ENCODE measurements around the gene NKX6-2.
"Not testable (repeated sequence)": the region's sequence is repeated elsewhere in the genome, so short reads cannot be mapped to it uniquely, and the experiment has no call there.

Gene NKX6-2

DNA sequence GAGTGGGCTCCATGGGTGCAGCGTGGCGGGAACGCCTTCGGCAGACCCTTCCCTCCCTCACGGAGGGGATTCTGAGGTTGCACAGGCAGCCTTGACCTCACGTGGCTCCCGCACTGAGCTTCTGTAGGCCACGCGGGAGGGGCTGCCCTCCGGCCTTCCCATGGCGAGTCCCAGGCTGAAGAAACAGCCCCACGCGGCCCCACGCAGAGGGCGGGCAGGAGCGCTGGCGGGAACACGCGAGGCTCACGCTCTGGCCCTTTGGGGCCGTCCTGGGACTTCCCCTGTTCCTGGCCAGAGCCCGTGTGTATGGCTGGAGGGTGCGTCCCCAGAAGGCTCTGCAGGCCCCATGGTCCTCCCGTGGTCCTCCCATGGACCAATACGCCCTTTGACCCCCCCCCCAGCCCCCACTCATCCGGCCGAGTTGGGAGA is 21.7 kb upstream of the NKX6-2 start:
- no peak overlapping the region for H3K4me3 Mint-ChIP-seq

DNA sequence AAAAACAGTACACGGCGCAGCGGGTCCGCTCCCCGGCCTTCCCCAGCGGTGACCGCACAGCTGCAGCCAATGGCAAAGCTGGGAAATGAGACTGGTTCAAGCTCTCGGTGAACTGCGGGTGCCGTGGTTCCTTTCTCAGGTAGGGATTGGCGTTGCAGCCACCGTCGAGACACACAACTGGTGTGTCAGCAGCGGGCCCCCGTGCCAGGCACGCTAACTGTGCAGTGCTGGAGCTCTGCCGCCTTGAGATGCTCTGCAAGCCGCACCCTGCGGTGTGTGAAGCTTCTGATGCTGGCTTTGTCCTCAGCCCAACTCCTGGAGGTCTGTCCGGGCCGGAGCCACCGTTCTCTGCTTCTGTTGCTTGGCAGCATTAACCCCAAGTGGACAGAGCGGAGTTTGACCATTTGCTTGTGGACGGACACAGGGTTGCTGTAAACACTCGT is 20.6 kb upstream of the NKX6-2 start:
- H3K27ac Mint-ChIP-seq, result no peak overlapping the region

More for the DNA sequence above, 21.7 kb upstream of the NKX6-2 start:
- peaks cover 3% of the 10 kb centered on the region for H3K27me3 Mint-ChIP-seq
- intact Hi-C loops (cut with micrococcal nuclease), result no loop called here
- no peaks in the 10 kb centered on the region for H3K36me3 Mint-ChIP-seq (ENCODE audit: low read depth)
- H3K27ac Mint-ChIP-seq, result no peak overlapping the region
- H3K4me1 Mint-ChIP-seq (ENCODE audit: low read depth), result no peaks in the 10 kb centered on the region
- H3K9me3 Mint-ChIP-seq, result no peaks in the 10 kb centered on the region

DNA sequence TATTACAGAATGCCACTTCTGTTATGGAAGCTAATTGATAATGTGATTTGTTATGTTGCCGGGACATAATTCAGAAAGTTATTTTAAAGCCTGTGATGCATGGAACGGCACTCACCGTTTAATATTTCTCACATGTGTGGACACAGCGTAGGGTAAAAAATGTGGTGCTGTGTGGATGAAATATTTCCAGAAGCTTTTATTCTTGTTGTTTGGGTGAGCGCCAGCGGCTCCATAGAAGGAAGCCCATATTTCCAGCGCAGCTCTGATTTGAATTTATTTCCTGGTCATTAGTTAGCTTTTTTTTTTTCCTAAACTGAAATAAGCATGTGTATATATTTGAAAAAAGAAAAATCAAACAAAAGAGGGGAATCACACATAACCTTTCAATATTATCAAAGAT is 20.2 kb upstream of the NKX6-2 start:
- no peak overlapping the region for H3K27ac Mint-ChIP-seq
- H3K36me3 Mint-ChIP-seq (ENCODE audit: low read depth), result no peaks in the 10 kb centered on the region
- H3K4me1 Mint-ChIP-seq (ENCODE audit: low read depth), result no peaks in the 10 kb centered on the region
- intact Hi-C loops (cut with micrococcal nuclease), result no loop called here
- peaks cover 3% of the 10 kb centered on the region for H3K27me3 Mint-ChIP-seq
- H3K9me3 Mint-ChIP-seq, result no peaks in the 10 kb centered on the region
- no peak overlapping the region for H3K4me3 Mint-ChIP-seq

More for the DNA sequence above, 20.6 kb upstream of the NKX6-2 start:
- peaks cover 3% of the 10 kb centered on the region for H3K27me3 Mint-ChIP-seq
- no peaks in the 10 kb centered on the region for H3K36me3 Mint-ChIP-seq (ENCODE audit: low read depth)
- H3K9me3 Mint-ChIP-seq, result no peaks in the 10 kb centered on the region
- no peaks in the 10 kb centered on the region for H3K4me1 Mint-ChIP-seq (ENCODE audit: low read depth)
- H3K4me3 Mint-ChIP-seq, result no peak overlapping the region
- intact Hi-C loops (cut with micrococcal nuclease), result no loop called here

DNA sequence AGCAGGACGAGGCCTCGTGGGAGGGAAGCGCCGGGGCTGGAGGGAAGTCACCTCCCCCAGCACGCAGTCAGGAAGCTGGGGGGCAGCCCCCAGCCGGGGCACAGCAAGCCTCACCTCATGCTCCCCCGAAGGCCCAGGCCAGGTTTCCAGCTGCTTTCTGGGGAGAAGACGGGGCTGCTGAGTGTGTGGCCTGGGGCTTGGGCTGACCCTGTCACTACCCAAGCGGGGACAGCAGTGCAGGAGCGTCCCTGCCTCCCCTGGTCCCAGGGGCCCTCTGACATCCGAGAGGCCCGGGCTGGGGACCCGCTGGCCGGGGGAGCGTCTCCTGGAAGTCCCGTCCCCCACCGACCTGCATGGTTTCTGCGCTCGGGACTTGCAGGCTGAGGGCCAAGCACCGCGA is 19.7 kb upstream of the NKX6-2 start:
- Mint-ChIP-seq H3K9me3 (no peaks in the 10 kb centered on the region), H3K27ac (no peak overlapping the region), H3K4me1 (ENCODE audit: low read depth) (no peaks in the 10 kb centered on the region)

DNA sequence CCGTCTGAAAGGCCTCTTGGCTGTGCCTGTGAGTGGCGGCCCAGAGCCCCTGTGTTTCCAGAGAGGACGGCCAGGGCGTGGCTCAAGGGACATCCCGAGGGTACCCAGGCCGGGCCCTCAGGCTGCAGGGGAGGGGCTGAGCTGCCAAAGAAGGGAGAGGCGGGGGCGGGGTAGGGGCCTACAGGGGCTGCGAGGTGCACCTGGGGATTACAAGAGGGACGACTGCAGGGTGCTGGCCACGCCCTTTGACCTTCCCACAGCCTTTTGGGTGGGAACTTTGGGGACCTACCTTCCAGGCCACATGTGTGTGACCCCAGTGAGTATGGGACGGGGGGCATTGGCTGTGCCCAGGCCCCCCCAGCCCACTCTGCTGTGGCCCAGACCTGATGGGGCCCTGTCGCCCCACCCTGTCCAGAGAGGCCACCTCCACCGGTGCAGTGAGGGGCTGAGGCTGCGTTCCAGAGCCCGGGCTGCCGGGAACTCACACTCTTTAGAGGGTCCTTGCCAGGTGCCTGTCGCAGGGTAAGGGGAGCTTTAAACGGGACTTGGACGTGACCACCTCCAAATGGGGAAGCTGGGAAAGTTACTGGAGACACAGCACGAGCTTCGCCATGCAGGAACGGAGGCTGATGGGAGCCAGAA is 19.0 kb upstream of the NKX6-2 start:
- no peak overlapping the region for H3K27ac Mint-ChIP-seq

More for the DNA sequence above, 19.7 kb upstream of the NKX6-2 start:
- Mint-ChIP-seq H3K27me3 (peaks cover 3% of the 10 kb centered on the region), H3K4me3 (no peak overlapping the region), H3K36me3 (ENCODE audit: low read depth) (no peaks in the 10 kb centered on the region)
- intact Hi-C loops (cut with micrococcal nuclease), result no loop called here

DNA sequence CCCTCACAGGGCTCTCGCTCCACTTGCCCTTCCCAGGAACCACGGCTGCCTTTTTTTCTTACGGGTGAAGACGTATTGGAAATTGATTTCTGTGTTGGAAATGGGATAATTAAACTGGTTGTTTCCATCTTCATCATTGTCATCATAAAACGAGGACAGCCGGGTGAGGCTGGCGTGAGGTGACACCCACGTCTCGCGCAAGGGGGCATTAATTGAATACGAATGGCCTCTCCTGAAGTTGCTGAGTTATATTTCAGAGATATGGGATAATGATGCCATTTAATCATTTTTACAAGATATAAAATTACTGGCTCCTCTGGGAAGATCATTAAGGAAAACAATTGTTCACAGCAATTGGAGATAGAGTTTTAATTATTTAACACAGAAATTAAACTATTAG is 18.3 kb upstream of the NKX6-2 start:
- H3K4me1 Mint-ChIP-seq (ENCODE audit: low read depth), result no peaks in the 10 kb centered on the region
- no peak overlapping the region for H3K4me3 Mint-ChIP-seq
- no peak overlapping the region for H3K27ac Mint-ChIP-seq
- H3K27me3 Mint-ChIP-seq, result peaks cover 2% of the 10 kb centered on the region
- H3K36me3 Mint-ChIP-seq (ENCODE audit: low read depth), result no peaks in the 10 kb centered on the region
- intact Hi-C loops (cut with micrococcal nuclease), result no loop called here
- H3K9me3 Mint-ChIP-seq, result no peaks in the 10 kb centered on the region

More for the DNA sequence above, 19.0 kb upstream of the NKX6-2 start:
- Mint-ChIP-seq H3K36me3 (ENCODE audit: low read depth) (no peaks in the 10 kb centered on the region), H3K4me1 (ENCODE audit: low read depth) (no peaks in the 10 kb centered on the region), H3K27me3 (peaks cover 2% of the 10 kb centered on the region), H3K4me3 (no peak overlapping the region), H3K9me3 (no peaks in the 10 kb centered on the region)
- intact Hi-C loops (cut with micrococcal nuclease), result no loop called here

DNA sequence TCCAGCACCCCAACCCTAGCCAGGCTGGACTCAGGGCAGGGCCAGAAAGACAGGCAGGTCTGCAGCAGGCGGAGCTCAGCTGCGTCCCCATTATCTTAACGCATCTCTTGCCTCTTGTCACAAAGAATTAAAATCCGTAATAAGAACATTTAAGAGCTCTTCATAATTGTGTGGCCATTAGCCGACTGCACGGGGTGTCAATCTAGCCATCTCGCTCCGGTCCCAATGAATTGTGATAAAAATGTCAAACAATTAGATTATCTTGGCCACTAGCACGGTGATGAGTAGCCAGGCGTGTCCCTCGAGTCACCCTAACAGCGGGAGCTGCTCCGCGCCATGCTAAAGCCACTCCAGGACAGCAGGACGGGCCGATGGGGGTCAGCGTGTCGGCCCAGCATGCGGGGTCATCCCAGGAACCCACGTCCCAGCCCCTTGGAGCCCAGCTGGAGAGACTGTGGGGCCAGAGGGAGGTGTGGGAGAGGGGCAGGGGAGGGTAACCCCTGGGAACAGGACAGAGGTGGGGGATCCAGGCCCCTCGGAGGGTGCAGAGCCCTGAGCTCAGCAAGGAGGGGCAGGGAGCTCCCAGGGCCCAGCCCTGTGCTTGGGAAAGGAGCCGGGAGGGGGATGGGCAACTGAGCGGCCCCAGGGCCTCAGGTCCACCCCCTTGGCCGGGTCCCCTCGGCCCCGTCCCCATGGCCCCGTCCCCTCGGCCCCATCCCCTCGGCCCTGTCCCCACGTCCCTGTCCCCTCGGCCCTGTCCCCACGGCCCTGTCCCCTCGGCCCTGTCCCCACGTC is 17.7 kb upstream of the NKX6-2 start:
- H3K9me3 Mint-ChIP-seq, result no peaks in the 10 kb centered on the region

DNA sequence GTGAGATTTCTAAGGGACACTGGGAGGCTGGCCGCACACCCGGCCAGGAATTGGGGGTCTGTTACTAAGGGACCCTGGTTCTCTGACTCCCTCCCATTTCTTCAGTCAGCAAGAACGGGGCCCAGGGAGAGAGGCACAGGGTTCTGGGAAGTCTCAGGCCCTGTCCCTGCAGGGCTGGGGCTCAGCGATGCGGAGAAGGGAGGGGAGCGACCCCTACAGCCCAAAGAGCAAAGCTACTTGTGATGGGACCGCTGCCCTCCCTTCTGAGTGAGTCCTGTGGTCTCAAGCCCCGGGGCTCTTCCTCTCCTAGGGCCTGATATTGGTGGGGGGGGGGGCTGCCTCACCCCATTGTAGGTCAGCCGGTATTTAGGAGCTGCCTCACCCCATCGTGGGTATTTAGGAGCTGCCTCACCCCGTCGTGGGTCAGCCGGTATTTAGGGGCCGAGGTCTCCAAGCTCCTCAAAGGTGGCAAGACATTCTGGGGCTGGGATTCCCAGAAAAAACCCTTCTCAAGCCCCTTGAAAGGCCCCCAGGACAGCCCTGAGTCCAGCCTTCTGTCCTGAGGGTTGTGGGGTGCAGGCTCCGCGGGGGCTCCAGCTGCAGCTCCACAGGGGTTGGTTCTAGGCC is 16.9 kb upstream of the NKX6-2 start:
- Mint-ChIP-seq H3K27me3 (peaks cover 2% of the 10 kb centered on the region), H3K36me3 (ENCODE audit: low read depth) (no peaks in the 10 kb centered on the region)
- intact Hi-C loops (cut with micrococcal nuclease), result no loop called here

More for the DNA sequence above, 17.7 kb upstream of the NKX6-2 start:
- H3K36me3 Mint-ChIP-seq (ENCODE audit: low read depth), result no peaks in the 10 kb centered on the region
- no peaks in the 10 kb centered on the region for H3K4me1 Mint-ChIP-seq (ENCODE audit: low read depth)
- H3K27ac Mint-ChIP-seq, result no peak overlapping the region
- intact Hi-C loops (cut with micrococcal nuclease), result no loop called here
- no peak overlapping the region for H3K4me3 Mint-ChIP-seq
- H3K27me3 Mint-ChIP-seq, result peaks cover 2% of the 10 kb centered on the region

DNA sequence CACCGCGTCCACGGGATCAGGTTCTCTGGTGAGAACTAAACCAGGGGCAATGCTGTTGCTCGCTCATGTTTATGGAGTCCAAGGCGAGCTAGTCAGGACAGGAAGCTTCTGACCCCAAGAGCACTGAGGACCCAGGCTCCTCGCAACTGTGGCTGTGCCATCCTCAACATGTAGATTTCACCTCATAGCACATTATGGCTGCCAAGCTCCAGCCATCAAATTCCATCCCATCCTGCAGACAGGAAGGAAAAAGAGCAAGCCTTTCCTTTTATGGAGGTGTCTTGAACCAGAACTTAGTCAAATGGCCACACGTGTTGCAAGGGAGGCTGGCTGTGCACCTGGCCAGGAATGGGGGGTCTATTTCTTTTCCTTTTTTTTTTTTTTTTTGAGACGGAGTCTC is 16.1 kb upstream of the NKX6-2 start:
- H3K9me3 Mint-ChIP-seq, result no peaks in the 10 kb centered on the region
- H3K4me3 Mint-ChIP-seq, result no peak overlapping the region
- intact Hi-C loops (cut with micrococcal nuclease), result no loop called here
- no peaks in the 10 kb centered on the region for H3K4me1 Mint-ChIP-seq (ENCODE audit: low read depth)
- H3K36me3 Mint-ChIP-seq (ENCODE audit: low read depth), result no peaks in the 10 kb centered on the region
- peaks cover 2% of the 10 kb centered on the region for H3K27me3 Mint-ChIP-seq
- H3K27ac Mint-ChIP-seq, result no peak overlapping the region

More for the DNA sequence above, 16.9 kb upstream of the NKX6-2 start:
- Mint-ChIP-seq H3K4me3 (no peak overlapping the region), H3K4me1 (ENCODE audit: low read depth) (no peaks in the 10 kb centered on the region), H3K27ac (no peak overlapping the region), H3K9me3 (no peaks in the 10 kb centered on the region)

DNA sequence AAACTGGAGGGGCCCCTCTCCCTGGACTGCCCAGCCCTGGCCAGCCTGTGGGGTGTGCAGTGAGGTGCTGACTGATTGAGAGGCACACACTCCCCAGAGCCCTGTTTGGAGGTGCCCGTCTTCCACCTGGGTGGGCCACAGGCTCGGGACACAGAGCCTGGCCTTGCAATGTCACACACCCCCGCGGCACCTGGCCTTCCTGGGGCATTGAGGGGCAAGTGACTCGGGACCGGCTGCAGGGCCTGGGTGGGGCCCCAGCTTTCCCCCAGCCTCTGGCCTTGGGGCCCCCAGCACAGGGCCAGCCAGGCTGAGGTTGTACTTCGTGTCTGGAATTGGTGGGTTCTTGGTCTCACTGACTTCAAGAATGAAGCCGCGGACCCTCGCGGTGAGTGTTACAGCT is 13.9 kb upstream of the NKX6-2 start:
- H3K9me3 Mint-ChIP-seq, result no peaks in the 10 kb centered on the region
- H3K4me3 Mint-ChIP-seq, result no peak overlapping the region
- intact Hi-C loops (cut with micrococcal nuclease), result no loop called here
- no peak overlapping the region for H3K27ac Mint-ChIP-seq
- H3K27me3 Mint-ChIP-seq, result peaks cover 2% of the 10 kb centered on the region
- H3K4me1 Mint-ChIP-seq (ENCODE audit: low read depth), result no peaks in the 10 kb centered on the region
- H3K36me3 Mint-ChIP-seq (ENCODE audit: low read depth), result no peaks in the 10 kb centered on the region

DNA sequence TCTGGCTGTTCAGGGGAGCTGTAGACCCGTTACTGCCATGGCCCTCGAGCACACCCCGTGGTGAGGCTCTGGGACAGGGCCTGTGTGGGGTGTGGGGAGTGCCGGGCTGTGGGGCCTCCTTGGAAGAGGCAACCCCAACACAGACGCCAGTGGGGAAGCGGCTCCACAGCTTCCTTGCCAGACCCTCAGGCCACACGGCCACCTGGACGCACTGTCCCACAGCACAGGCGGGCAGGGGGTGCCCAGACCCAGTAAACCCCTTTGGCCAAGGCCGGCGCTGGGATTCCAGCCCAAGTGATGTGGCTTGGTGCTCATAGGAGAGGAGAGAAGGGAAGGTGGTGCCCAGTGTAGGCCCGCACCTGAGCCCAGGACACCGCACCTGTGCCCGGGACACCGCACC is 12.9 kb upstream of the NKX6-2 start:
- intact Hi-C loops (cut with micrococcal nuclease), result no loop called here
- no peak overlapping the region for H3K4me3 Mint-ChIP-seq
- no peaks in the 10 kb centered on the region for H3K36me3 Mint-ChIP-seq (ENCODE audit: low read depth)
- H3K27ac Mint-ChIP-seq, result no peak overlapping the region
- H3K9me3 Mint-ChIP-seq, result no peaks in the 10 kb centered on the region
- no peaks in the 10 kb centered on the region for H3K4me1 Mint-ChIP-seq (ENCODE audit: low read depth)
- H3K27me3 Mint-ChIP-seq, result peaks cover 2% of the 10 kb centered on the region

DNA sequence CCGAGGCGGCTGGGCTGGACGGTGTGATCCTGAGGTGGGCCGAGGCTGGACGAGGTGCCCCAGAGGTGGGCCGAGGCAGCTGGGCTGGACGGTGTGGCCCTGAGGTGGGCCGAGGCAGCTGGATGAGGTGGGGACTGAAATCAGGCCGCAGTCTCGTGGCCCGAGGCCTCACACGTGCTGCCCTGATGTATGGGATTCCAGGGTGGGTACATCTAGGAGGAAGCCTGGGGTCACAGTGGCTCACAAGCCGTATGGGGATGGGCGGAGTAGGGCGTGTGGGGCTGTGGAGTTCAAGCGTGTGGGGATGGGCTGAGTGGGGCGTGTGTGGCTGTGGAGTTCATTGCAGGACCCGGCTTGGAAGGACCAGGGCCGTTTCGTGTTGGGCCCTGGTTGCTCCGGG is 12.5 kb upstream of the NKX6-2 start:
- Mint-ChIP-seq H3K4me3 (no peak overlapping the region), H3K27ac (no peak overlapping the region), H3K9me3 (no peaks in the 10 kb centered on the region), H3K4me1 (ENCODE audit: low read depth) (no peaks in the 10 kb centered on the region), H3K27me3 (peaks cover 2% of the 10 kb centered on the region), H3K36me3 (ENCODE audit: low read depth) (no peaks in the 10 kb centered on the region)
- intact Hi-C loops (cut with micrococcal nuclease), result no loop called here

DNA sequence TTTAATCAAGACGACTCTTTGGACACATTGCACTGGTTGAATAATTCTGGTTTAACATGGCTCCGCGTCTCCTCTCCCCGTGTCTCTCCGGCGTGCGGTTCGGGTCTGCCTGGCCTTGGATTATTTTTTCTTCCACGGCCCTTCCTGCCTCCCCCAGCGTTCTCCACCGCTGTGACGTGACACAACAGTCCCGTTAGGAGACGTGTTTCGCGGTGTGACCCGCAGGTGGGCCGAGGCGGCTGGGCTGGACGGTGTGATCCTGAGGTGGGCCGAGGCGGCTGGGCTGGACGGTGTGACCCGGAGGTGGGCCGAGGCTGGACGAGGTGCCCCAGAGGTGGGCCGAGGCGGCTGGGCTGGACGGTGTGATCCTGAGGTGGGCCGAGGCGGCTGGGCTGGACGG is 12.0 kb upstream of the NKX6-2 start:
- H3K27ac Mint-ChIP-seq; H3K27me3 Mint-ChIP-seq; H3K9me3 Mint-ChIP-seq; H3K4me1 Mint-ChIP-seq (ENCODE audit: low read depth); intact Hi-C loops (cut with micrococcal nuclease); H3K36me3 Mint-ChIP-seq (ENCODE audit: low read depth); H3K4me3 Mint-ChIP-seq: not testable (repeated sequence)

DNA sequence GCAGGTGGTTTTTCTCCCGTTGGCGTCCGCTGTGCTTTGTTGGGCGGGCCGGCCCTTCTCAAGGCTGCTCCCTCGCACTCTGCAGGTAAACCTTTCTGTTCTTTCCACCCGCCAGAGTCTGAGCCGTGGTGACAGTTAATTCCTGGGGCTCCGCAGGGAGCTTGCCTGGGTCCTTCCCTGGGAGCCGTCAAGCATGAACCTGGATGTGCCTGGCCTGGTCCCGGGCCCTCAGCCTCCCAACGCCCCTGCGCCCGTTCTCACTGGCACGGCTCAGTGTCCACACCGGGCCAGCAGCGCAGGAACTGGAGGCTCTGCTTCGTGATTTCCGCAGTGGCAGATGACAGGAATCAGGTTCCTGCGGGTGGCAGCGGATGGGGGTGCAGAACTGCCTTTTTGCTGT is 10.9 kb upstream of the NKX6-2 start:
- H3K4me3 Mint-ChIP-seq, result no peak overlapping the region
- H3K4me1 Mint-ChIP-seq (ENCODE audit: low read depth), result no peaks in the 10 kb centered on the region
- intact Hi-C loops (cut with micrococcal nuclease), result no loop called here
- no peaks in the 10 kb centered on the region for H3K9me3 Mint-ChIP-seq
- H3K27me3 Mint-ChIP-seq, result peaks cover 2% of the 10 kb centered on the region
- no peaks in the 10 kb centered on the region for H3K36me3 Mint-ChIP-seq (ENCODE audit: low read depth)
- no peak overlapping the region for H3K27ac Mint-ChIP-seq

All from dendritic cell treated with granulocyte-macrophage colony-stimulating factor and Interleukin-4, amounts not matched to agents 40 ng/mL and 50 ng/mL, for 4 days (primary cell).